CD4-positive, alpha-beta T cell treated with Interleukin-2 at 100 ng/mL for 4 hours (primary cell): ENCODE results near the gene TRAFD1.
A peak's percentile ranks its signal among the peaks of the same experiment; 100 is the strongest.

Experiments
- DNase-seq: peaks from one replicate; pipeline ENCODE4 v3.0.0-alpha.2; 2020; ENCODE audit warnings: low spot score

Gene TRAFD1

DNA sequence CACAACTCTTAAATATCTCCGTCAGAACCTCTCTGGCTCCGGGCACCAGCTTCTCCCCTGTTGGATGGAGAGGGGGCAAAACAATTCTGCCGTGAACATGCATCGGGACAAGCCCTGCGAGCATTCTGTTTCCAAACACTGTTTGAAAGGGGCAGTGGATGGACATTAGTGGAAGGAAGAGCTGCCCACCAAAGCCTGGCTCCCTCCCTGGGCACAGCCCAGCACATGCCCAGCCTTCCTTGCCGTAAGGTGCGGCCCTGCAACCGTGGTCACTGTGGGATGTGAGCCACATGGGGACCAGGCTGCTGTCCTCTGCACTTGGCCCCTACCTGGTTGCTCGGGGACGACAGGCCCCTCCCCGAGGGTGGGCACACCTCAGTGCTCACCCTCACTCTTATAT lies 54.0 kb downstream of the TRAFD1 start:
- no peak for DNase-seq

DNA sequence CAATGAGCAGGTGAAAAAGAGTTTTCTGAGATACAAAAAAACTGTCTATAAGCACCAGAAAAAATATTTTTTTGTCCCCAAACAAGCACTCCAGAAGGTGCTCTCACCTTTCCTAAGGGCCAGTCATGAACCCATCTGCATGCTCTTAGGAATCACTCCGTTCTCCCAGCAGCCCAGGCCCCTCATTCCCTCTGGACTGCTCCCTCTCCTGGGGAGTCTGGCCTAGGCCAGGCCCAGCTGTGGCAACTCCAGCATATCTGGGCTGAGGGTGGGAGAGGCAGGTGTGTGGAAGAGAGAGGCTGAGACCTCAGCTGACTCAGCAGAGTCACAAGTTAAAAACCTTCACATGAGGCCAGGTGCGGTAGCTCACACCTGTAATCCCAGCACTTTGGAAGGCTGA lies 54.6 kb downstream of the TRAFD1 start:
- DNase-seq, result no peak

DNA sequence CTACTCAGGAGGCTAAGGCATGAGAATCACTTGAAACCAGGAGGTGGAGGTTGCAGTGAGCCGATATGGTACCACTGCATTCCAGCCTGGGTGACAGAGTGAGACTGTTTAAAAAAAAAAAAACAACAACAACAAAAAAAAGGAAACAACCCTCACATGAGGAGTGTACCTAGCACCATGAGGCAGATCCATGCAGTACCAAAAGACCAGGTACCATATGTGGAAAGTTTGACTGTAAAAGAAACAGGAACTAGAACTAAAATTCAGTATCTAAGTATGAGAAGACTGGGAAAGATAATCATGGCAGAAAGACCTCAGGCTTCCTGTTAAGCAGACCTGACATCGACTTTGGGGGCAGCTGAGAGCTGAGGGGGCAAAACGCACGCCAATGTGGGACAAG lies 55.1 kb downstream of the TRAFD1 start:
- DNase-seq, result no peak

DNA sequence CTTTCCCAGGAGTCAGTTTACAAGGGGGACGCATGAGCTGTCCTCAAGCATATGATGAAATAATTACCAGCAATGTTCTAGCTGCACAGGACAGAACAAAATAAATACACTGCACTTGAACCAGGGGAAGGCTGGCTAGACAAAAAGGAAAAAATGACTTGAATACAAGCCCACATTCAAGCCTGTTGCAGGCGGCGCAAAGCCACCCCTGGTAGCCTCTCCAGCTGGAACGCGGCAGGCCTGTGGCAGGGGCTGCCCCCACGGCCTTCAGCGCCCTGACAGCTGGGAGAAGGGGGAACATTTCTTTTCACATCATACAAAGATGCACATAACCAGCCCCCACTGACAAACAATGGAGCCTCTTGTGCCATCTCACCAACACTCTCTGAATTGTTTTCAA lies 57.1 kb downstream of the TRAFD1 start:
- DNase-seq, result no peak

DNA sequence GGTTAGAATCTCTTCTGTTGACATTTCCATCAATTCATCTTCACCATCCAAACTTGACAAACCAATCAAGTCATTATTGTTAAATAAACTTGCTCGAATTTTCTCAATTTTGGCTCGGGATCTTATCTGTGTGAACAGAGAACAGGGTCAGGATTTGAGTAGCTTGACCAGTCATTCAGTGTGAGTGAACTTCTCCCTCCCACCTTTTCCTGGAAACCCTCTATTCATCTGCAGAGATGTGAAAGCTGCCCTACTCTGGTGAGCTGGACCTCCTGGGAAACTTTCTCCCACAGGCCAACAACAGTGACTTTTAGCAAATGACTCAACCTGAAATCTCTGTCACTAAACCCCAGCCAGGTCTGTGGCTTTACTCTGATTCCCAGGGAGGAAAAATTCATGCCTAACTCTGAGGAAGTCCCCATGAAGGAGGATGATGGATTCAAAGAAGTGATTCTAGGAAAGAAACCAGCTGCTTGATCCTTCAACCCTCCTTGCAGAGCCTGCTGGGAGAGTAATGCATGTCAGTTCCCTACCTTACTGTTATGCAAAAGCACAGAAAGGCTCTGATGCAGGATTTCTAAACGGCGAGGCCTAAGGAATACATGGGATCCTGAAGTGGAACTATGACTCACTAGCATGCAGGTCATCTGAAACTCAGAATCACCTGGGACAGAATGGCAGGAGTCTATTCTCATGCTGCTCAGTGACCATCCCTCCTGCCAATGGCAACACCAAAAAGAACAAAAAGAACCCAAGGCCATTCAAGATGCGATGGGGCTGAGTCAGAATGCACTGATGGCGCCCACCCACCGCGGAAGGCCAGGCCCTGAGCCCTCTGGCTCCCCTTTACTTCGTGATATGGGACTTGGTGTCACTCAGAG lies 58.0 kb downstream of the TRAFD1 start:
- no peak for DNase-seq

DNA sequence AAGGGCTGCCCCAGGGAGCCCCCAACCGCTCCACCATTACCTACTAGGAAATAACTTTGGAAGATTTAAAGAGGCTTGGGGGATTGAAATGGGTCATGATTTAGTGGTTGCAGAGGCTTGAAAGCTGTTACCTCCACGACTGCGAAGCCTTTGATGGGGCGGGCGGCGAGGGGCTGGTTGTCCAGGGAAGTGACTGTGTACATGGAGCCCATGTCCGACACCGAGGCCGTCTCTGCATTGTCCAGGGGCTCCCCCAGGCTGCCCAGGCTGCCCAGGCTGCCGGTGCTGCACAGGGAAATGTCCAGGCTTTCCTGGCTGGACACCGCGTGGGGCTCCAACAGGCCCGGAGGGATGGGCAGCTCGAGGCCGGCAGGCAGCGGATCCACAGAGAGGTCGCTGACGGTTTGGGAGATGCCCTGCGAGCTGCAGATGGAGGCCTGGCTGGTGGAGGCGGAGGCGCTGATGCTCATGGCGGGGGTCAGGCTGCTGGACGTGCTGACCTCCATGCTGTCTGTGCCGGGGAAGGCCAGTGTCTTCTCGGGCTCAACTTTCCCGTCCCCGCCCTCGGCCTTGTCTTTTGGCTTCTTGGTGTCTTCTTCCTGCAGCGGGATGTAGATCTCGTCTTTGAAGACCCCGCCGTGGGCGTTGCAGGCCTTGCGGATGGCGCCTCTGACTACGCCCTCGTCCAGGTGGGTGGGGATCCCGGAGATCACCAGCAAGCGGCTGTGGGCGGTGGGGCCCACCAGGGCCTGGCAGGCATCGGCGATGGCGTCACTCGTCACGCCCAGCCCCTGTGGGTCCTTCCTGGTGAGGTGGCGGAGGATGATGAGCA lies 58.9 kb downstream of the TRAFD1 start:
- no peak for DNase-seq

DNA sequence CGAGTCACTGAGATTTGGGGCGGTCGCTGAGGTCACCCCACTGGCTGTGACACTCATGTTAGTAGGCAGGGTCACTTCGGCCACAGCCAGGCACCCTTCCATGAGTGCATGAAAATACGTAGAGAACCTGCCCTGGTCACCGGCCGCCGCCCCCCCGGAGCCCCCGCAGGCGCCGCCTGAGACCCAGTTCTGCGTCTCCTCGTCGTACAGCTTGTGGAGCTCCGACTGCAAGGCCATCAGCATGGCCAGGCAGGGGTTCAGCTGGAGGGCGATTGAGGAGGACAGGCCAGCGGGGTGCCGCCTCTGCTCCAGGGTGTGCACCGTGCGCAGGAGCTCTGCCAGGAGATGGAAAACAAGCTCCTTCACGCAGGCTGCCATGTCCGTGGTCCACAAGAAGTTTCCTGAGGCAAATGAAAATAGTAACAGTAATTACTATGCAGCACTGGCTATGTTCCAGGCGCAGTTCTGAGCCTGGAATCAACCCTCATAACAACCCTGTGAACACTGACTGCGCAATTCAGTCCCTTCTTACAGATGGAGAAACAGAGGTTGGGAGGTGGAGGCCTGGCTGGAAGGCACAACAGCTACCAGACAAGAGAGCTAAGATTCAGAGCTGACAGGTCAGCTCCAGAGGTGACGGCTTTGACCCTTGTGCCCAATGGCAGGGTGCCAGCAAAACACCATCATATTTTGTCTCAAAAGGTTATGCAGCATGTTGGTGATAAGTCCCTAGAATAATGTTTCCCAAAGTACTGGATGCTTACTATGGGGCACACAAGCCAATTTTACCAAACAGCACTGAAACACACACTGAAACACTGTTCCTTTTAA lies 59.9 kb downstream of the TRAFD1 start:
- DNase-seq, result no peak

DNA sequence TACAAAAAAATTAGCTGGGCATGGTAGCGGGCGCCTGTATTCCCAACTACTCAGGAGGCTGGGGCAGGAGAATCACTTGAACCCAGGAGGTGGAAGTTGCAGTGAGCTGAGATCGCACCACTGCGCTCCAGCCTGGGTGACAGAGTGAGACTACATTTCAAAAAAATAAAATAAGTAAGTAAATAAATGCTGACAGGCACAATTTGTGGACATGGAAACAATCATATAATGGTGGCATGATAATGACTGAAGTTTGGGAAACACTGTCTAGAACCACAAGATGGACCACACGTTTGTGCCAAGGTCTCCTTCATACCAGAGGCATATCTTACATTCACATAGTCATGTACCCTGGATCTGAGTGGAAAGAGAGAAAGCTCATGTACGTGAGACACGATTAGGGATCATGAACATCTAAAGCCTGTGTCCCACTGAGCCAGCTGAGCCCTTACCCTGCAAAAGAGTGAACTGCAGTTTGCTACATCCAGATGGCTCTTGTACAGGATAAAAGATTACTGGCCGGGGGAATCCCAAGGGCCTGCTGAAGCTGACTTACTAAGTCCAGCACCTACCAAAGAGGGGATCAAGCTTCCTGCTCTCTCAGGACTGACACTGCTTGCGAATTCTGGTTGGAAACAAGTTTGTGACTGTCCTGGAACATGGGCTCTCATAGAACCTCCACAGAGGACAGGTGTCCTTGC lies 62.9 kb downstream of the TRAFD1 start:
- no peak for DNase-seq

DNA sequence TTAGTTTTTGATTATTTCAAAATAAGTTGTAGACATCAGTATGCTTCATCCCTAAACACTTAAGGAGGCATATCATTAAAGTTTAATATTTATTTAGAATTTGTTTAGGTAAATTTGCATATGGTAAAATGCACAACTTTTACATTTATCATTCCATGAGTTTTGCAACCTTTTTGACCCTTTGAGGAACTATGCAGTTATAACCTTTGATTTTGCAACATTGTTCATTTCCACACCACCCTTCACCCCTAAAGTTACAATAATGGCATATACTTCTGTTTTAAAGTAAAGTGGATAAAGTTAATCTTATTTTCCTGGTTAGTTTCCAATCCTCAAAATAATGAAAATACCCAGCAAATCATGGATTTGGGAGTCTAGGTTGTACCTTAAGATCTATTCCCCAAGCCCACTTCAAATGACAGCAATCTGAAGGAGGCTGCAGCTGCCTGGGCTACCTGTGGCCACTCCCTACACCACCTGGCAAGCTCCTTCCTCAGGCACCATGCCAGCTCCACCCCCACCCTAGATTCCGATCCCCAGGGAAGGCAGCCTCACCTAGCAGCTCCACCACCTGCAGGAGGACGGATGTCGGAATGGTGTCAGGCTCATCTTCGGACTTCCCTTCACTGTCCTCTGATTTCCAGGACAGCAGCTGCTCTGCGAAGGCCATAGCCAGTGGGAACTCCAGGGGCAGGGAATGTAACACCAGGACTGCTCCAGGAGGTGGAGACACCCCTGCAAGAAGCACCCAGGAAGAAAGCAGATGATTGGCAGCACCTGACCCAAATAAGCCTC lies 65.1 kb downstream of the TRAFD1 start:
- no peak for DNase-seq

DNA sequence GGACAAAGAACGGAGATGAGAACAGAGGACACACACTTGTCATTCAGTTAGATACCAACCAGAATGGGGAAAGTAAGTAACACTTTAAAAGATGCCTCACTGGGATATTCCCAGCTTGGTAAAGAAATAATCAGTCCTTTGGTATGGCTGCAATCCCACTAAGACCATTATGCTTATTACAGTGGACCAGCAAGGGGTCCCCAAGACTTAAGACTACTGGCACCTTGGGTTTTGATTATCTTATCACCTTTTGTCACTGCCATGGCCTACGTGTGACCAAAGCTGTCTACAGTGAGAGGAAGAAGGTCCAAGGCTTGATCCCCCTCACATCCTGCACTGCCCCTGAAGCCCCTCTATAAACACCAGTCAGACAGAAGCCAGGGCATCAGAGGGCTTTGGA lies 65.8 kb downstream of the TRAFD1 start:
- no peak for DNase-seq

DNA sequence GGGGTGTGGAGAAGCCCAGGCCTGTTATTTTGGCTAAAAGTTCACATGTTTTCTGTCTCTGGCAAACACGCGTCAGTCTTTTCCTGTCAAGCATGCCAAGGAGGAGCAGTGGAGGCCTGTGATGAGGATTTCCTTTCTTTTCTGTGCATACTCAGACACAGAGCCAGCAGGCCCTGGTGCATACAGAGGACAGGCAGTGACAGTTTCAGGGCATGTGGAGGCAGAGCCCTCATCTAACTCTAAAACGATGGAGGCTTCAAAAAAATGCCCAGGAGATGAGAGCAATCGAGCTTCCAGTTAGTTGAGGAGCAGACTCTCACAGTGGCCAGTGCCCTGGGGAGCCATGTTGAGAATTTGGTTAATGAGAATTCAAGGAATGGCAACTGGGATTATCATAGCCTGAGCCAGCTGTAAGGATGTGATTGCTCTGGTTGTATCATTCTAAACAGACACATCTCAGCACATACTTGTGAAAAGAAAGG lies 66.5 kb downstream of the TRAFD1 start:
- DNase-seq, result no peak

DNA sequence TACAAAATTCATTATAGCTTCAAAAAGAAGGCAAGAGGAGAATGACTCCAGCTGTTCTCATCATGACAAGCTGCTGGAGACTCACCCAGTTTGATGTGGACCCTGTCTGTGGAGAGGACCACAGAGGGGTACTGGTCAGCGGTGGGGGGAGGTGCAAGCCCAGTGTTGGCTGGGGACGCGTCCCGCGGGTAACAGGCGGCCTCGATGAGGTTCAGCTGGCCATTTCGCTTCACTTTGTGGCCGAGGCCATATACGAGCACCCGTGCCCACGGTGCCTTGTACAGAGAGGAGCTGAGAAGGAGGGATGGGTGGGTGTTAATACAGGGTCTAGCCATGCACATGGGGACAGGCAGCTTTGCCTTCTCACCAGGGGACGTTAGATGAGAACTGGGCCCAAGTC lies 67.1 kb downstream of the TRAFD1 start:
- no peak for DNase-seq

DNA sequence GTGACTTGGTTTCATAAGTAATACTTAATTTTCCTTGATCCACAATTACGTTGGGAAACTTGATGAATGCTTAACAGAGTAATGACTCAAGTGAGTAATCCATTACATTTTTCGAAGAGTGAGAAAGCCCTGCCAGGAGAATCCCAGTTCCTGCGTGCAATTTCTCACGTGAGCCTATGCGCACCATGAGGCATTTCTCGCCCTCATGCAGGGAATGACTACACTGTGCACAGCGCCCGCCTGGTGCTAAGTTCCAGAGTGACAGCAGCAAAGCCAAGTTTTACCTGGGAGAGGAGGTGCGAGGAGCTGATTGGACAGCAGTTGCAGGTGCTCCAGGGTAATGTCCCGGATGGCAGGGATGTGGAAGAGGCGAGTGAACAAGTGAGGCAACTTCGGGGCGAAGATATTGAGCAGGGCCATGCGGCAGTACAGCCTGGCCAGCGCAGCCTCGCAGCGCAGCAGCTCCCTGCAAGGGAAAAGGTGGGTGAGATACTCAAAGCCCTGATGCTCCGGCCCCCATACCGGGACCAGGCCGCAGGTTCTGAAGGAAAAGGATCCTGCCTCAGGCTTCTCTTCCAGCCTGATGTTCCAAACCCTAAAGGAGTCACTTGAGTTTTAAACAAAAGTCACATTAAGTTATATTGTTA lies 69.4 kb downstream of the TRAFD1 start:
- DNase-seq, result no peak

DNA sequence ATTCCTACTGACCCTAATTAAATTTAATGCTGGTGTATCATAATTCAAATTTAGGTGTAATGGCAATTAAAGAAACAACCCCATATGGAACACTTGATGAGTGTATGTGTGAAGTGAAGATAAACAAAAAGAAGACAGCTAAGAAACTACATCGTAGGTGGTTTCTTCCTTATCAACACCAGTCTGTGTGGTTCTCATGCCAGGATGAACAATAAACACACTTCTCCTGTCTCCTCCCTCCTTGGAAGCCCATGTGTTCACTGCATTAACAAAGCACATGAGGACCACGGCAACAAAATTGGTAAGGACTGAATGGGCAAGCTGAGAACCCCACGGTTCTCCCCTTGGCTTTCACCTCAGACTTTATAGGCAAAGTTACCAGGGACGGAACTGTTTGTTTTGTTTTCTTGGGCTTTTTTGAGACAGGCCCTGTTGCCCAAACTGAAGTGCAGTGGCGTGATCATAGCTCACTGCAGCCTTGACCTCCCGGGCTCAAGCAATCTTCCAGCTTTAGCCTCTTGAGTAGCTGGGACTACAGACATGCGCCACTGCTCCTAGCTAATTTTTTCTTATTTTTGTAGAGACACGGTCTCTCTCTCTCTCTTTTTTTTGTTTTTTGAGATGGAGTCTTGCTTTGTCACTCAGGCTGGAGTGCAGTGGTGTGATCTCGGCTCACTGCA lies 71.0 kb downstream of the TRAFD1 start:
- DNase-seq, result no peak

DNA sequence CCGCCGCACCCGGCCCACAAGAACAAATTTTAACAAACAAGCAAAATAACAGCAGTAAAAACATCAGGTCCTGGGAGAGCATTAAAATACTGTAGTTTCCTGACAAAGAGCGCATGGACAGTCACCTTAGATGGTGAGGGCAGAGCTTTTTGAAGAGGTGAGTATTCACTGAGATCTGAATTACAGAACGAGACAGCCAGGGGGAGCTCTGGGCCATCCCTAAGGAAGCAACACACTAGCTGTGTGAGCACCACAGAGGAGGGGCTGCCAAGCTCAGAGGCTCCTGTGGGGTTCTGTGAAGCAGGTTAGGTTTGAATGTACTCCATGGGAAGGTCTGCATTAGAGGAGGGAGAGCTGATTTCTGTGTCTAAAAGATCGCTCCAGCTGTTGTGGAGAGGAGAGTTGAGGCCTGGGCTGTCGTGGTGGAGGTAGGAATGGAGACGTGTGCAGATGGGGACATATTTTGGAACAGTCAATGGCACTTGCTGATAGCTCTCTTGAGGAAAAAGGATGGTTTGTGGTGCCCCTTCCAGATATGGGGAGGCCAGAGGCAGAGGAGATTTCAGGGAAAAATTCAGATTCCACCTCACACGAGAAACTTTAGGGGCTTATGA lies 72.9 kb downstream of the TRAFD1 start:
- DNase-seq, result peak; percentile 34

DNA sequence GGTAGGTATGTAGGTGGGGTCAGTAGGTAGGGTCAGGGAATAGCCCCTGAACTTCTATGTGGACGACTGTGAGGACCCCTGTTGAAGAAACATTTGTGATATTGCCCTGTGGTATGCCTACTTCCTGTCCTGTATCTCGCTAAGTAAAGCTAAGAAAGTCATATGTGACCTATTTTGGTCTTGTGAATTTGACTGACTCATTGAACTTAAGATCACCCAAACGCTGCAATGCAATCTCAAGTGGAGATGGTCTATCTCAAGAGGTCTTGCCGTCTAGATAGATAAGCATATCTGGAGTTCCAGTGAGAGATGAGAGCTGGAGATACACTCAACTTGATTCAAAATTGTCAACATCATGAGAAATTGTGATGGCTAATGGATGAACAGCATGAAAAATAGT lies 73.8 kb downstream of the TRAFD1 start:
- no peak for DNase-seq
